HG03460 (cell line): ENCODE results near the gene CACHD1.

Experiments
- ATAC-seq: cut with Tn5 transposase; IDR thresholded peaks from one replicate; pipeline ENCODE4 v1.9.1; 2021; ENCODE audit not compliant: unreplicated experiment

The CACHD1 gene

GRCh38 chr1:64650411-64650810 lies 180.5 kb downstream of the CACHD1 start:
- ATAC-seq: no peak

- no peak for ATAC-seq
Measured at GRCh38 chr1:64651841-64652240, 181.9 kb downstream of the CACHD1 start.

- no peak for ATAC-seq
Measured at GRCh38 chr1:64653466-64653865, 183.5 kb downstream of the CACHD1 start.

GRCh38 chr1:64654519-64655341 lies 184.8 kb downstream of the CACHD1 start:
- ATAC-seq: no peak

GRCh38 chr1:64655861-64656260 lies 185.9 kb downstream of the CACHD1 start:
- no peak for ATAC-seq

GRCh38 chr1:64659478-64660138 lies 189.7 kb downstream of the CACHD1 start:
- ATAC-seq: no peak

- ATAC-seq: no peak
Measured at GRCh38 chr1:64663668-64664067, 193.7 kb downstream of the CACHD1 start.

- no peak for ATAC-seq
Measured at GRCh38 chr1:64664299-64664698, 194.4 kb downstream of the CACHD1 start.

GRCh38 chr1:64669098-64669675 lies 199.3 kb downstream of the CACHD1 start:
- ATAC-seq: no peak

GRCh38 chr1:64675718-64676345 lies 205.9 kb downstream of the CACHD1 start:
- ATAC-seq: no peak

- ATAC-seq: no peak
Measured at GRCh38 chr1:64676386-64676785, 206.5 kb downstream of the CACHD1 start.

GRCh38 chr1:64677532-64677931 lies 207.6 kb downstream of the CACHD1 start:
- ATAC-seq: no peak

GRCh38 chr1:64678366-64678765 lies 208.4 kb downstream of the CACHD1 start:
- ATAC-seq: no peak

GRCh38 chr1:64679177-64679576 lies 209.2 kb downstream of the CACHD1 start:
- ATAC-seq: no peak

- ATAC-seq: no peak
Measured at GRCh38 chr1:64680599-64680998, 210.7 kb downstream of the CACHD1 start.

GRCh38 chr1:64681043-64681442 lies 211.1 kb downstream of the CACHD1 start:
- no peak for ATAC-seq

GRCh38 chr1:64683419-64683818 lies 213.5 kb downstream of the CACHD1 start:
- ATAC-seq: no peak

GRCh38 chr1:64685217-64685616 lies 215.3 kb downstream of the CACHD1 start:
- ATAC-seq: no peak

- ATAC-seq: no peak
Measured at GRCh38 chr1:64685765-64686341, 215.9 kb downstream of the CACHD1 start.

- peak; percentile 77 for ATAC-seq
Measured at GRCh38 chr1:64686828-64687724, 217.1 kb downstream of the CACHD1 start.
